Stimulated activated CD4-positive, alpha-beta T cell treated with anti-CD3 and anti-CD28 coated beads, TNF-alpha, amount 100 ng/mL, for 1 hour (primary cell): ENCODE results near the gene HIVEP2.

Source experiments
- DNase-seq, 3 donors: peaks; one replicate each; pipeline ENCODE4 v3.0.0-alpha.2; 2020; ENCODE audit warnings: low read depth in 3 of 3, low spot score in 1 of 3

The HIVEP2 gene

DNA sequence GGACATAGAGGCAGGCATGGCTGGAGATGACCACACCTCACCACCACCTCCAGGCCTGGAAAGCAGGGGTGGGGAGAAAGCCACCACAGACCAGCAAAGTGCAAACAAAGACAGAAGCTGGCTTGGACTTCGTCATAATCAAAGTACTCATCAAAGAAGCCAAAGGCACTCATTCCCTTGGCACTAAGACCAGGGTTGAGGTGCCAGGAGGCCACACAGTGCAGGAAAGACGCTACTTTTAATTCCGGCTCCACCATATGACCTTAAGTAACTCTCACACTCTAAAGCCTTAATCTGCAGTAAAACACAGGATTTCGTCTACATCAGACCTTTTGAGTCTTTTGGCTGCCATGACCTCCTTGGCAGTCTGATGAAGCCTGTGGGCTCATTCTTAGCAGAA is 123.1 kb downstream of the HIVEP2 start:
- no peak for DNase-seq

DNA sequence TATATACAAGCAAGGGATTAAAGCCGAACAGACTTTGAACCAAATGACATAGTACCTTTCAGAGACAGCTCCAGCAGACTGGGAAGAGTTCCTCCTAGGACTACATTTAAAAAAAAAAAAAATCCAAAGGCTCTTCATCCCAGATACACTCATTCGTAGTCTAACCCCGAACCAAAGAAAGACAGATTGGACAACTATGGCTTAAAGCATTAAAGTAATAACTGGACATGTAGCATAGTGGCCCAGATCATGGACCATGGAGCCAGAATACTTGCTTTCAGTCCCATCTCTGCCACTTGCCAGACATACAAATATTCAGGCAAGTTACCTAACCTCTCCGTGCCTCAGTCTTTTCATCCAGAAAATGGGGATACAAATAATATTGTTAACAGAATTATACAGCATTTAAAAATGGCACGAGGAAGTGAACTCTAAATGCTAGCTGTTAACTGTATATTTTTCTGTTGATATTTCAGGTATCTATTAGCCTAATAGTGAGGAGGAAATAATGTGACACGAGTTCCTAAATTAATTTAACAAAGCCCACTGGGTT is 123.7 kb downstream of the HIVEP2 start:
- no peak for DNase-seq

DNA sequence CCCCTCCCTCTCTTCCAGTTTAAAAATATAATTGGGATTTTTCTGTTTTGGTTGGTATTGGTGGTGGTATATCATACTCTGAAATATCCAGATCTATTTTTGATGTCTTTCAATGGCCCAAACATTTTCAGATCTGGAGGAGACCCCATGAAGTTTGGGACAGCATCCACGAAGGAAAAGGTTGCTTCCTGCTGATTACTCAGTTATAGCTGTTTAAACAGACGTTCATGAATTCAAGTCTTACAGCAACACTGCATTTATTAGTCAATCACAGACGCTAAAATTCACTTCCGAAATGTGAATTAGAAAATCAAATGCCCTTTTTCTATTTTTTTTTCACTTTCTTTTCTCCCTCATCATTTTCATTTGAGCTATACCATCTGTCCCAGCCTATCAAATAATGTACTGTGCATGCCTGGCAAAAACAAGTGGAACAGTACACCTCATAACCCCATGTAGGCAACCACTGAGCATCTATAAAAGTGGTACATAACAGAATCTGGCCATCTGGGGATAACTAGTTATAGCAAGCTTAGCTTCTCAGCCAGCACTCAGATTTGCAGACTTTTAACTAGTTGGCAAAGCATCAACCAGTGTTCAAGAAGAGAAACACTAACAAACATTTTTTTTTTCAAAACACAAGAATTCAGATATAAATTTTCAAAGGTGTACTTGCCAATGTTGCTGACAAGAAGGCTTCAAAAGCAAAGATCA is 124.5 kb downstream of the HIVEP2 start:
- DNase-seq, result no peak

GRCh38 chr6:142819603-142820337 is 125.2 kb downstream of the HIVEP2 start:
- no peak for DNase-seq

DNA sequence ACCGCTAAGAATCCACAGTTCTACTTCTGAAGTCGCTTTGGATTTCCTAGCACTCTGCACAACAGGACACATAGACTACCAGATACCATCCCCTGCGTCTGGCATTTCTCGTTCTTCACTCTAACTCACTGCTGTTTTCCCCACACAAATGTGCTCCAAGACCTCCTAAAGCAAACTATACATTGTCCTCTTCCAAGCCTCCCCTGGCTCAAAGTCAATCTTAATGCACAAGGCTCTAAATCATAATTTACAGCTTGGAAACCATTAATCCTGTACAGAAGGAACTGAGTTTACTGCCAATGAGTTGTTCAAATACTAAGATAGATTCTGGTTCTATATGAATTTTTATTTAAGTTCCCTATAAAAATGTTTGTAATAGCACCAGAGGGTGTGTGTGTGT is 128.5 kb downstream of the HIVEP2 start:
- no peak for DNase-seq

- no peak for DNase-seq
Measured at GRCh38 chr6:142816031-142816430, 128.9 kb downstream of the HIVEP2 start.

DNA sequence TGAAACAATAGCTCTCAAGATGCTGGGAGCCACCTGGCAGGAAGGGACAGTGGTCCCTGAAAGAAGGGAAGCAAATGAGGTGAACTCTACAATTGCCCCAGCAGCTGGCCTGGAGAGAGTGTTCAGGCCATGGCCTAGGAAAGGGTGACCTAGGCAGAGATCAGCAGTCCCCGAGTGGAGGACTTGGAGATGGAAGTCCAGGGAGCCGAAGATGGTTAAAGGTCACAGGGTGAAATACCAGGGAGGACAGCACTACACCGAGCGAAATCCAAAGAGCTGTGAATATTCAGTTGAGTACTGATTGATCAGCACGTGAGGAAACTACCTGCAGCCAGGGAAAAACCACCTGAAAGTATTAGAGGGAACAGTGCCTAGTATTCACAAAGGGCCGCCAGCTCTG is 133.1 kb downstream of the HIVEP2 start:
- no peak for DNase-seq

DNA sequence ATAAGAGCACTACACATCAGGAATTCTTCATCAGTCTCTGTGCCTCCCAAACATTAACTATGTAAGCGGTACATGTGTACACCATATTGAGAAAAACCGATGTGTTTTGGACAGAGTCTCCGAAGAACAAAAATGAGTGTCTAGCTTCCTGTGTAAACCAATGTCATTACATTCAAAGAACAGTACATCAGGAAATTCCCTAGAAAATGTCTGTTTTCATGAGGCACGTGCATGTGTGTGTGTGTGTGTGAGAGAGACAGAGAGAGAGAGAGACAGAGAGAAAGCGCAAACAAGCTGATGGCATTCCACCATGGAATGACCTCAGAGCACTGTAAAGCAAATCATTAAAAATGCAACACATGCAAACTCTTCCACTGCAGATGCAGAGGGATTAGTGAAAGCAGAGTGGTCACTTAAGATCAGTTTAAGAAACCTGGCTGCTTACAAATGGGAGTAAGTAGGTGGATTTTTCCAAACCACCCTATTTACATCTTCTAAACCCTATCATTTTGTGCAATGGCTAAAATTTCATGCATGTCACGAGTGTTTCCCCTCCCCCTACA is 133.9 kb downstream of the HIVEP2 start:
- no peak for DNase-seq

DNA sequence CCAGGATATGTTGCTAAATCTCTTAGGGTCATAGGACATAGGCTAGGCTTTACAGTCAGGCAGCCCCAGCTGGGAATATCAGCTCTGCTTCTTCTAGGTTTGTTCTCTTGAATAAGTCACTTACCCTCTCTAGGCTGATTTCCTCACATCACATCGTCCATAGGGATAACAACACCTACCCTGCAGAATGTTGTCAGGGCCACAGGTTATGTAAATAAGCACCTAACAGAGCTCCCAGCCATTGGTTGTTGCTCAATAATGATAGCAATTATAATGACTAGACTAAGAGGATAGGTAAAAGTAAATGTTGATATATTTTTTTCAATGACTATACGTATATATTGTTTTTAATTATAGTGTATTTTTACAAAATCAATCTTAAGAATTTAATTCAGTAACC is 135.0 kb downstream of the HIVEP2 start:
- DNase-seq, result no peak

DNA sequence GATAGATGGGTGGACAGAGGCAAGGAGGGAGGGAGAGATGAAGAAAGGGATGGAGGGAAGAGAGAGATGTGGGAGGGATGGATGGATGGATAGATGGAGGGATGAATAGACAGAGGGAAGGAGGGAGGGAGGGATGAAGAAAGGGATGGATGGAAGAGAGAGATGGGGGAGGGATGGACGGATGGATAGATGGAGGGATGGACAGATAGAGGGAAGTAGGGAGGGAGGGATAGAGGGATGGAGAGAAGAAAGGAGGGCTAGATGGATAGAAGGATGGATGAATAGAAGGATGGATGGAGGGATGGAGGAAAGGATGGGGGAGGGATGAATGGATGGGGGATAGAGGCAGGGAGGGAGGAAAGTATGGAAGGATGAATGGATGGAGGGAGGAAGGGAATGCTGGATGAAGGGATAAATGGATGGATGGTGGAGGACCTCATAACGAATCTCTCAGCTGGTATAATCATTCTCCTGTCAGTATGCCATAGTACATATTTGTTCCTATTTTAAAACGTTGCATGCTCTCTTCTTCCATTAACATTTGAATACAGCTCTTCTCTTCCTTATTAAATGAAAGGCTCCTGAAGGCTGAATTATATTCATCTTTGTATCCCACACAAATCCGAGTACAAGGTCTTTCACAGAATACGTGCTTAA is 136.4 kb downstream of the HIVEP2 start:
- DNase-seq, result no peak

- no peak for DNase-seq
Measured at GRCh38 chr6:142805042-142805441, 139.9 kb downstream of the HIVEP2 start.

- no peak for DNase-seq
Measured at GRCh38 chr6:142804490-142804889, 140.5 kb downstream of the HIVEP2 start.

DNA sequence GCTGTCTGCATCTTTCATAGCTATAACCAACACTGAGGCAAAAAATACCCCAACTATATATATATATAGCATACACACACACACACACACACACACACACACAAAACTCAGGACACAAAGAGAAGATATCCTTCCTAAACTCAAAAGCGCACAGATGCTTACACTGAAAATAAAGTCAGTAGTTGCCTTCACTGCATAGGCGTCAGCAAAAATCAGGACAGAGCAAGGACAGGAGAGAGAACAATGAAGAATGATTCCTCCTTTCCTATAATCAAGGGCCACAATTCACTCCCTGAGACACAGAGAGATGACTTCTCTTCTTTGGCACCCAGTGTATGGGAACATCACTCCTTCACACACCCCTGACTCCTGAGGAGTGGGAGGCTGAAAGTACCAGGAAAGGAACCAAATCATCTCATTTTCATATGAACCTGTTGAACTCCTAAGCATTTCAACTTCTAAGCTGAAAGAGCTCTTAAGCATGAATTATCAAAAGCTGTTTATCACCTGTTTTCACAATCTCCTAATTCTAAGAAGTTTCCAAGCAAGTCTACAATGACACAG is 141.4 kb downstream of the HIVEP2 start:
- no peak for DNase-seq

DNA sequence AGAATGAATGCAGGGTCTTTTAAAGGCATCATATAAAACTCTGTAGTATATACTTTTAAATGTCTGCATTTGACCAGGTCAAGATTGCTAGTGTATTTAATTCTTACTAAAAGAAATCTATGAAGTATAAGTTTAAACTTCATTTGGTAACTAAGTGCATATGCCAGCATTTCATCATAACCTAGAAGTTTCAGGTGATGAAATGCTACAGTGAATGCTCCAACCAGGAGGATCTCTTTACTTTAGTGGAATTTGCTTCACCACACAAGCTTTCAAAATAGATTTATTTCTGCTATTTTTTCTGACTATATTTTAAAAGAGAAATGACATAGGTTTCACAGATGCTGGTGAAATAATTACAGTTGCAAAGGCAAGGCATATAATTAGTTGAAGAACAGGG is 141.9 kb downstream of the HIVEP2 start:
- no peak for DNase-seq

DNA sequence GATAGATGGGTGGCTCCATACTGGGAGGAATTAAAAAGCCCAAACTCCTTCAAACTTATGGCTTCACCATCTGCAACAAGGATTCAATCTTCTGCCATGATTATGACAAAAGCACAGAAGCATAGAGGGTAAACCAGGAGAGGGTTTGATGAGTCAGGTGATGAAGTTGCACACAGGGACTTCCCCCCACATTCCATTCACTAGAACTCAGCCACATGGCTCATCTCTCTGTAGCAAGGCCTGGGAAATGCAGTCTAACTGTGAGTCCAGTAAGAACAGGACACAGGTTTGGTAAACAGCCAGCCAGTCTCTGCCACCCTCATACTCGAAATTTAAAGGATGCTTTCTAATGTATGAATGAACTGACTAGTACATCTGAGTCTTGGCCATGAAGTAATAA is 142.9 kb downstream of the HIVEP2 start:
- no peak for DNase-seq

DNA sequence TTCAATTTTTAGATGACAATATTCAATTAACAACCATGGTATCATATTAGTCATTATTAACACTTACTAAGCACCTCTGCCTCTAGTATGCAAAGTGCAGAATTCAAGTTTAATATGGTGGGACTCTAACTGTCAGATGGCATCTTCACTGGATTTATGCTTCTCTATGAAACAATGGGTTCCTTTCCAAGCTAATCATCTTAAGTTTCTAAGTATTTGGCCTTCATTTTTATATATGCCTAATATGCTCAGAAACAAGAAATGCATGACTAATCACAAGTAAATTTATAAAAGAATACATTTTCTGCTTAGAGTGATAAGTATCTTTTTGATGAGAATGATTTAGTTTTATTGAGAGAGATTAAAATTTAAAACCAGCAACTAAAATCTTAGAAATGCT is 144.7 kb downstream of the HIVEP2 start:
- DNase-seq, result no peak

GRCh38 chr6:142799639-142800038 is 145.3 kb downstream of the HIVEP2 start:
- no peak for DNase-seq

GRCh38 chr6:142797159-142797558 is 147.8 kb downstream of the HIVEP2 start:
- no peak for DNase-seq

- no peak for DNase-seq
Measured at GRCh38 chr6:142796571-142796970, 148.4 kb downstream of the HIVEP2 start.

DNA sequence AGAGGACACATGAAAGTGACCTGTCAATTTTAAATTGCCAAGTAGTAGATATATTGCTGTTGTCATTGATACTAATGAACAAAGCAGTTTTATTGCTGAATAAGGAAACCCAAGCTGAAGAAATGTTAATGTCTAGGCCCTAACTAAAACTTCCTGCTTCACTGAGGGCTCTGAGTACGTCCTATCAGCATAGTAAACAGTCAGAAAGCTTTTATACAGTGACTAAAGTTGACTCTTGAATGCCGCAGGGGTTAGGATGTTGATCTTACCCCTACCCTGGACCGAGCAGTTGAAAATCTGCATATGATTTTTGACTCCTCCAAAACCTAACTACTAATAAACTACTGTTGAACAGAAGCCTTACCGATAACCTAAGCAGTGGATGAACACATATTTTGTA is 149.0 kb downstream of the HIVEP2 start:
- no peak for DNase-seq

DNA sequence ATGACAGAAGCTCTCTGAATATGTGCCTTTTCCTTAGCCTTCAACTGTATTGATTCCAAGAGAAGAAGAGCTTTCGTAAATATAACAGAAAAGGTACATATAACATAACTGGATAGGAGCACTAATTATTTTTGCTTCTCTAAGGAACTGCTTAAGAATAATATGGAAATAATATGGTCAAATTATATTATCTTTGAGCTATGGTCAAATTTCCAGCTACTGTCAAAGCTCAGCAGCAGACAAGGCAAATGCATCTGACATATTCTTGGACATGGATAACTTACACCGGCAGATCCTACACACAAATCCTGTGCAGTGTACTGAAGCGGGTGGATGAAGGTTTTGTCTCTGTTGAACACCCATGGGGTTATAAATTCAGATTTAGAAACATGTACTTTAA is 150.6 kb downstream of the HIVEP2 start:
- DNase-seq, result no peak
